Measurements from ENCODE around the gene DNAH17. TPM values are rescaled to one million over a fixed set of nuclear protein-coding genes. Genes with fewer than 3 reads are reported as not detected.

DNAH17 gene
- total RNA-seq, 1 experiment from 2014 or later = 0.11 TPM

DNA sequence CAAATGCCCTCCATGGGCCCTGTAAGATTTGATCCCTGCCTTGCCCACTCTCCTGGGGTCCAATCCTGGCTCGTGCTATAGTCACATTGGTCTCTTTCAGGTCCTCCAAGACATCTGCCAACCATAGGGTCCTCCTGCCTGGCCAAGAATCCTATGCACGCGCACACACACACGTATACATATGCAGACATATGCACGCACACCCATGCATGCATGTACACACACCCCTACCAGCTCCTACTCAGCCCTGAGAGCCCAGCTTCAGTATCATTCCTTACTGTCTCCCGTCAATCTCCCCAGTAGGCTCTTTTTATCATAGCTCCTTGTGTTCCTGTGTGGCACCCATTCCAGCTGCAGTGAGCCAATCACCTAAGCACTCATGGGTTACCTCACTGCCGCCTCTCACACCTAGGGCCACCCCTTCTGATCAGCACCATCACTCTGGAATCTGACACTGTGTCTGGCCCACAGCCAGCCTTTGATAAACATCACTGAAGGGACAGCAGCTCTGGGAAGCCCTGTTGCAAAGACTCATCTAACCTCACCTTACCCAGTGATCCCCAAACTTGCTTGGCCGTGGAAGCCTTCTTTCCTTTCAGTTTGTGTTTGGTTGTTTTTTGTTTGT, 7.9 kb upstream of the DNAH17 start:
- Histone ChIP-seq H3K9me3 (ENCODE audit: low read depth, low read length, poor library complexity, severe bottlenecking) (no peaks in the 10 kb centered on the region), H3K27ac (ENCODE audit: low read depth, low read length, poor library complexity, severe bottlenecking) (no peak overlapping the region), H3K27me3 (replicated peaks; ENCODE audit: insufficient read depth, low read depth, low read length, poor library complexity) (no peaks in the 10 kb centered on the region), H3K4me1 (ENCODE audit: insufficient read depth, low read length, poor library complexity, severe bottlenecking) (no peaks in the 10 kb centered on the region), H3K4me3 (ENCODE audit: low read depth, low read length, poor library complexity, severe bottlenecking) (no peak overlapping the region), H3K36me3 (ENCODE audit: insufficient read depth, low read length, poor library complexity, severe bottlenecking) (no peaks in the 10 kb centered on the region)
- intact Hi-C loops (cut with micrococcal nuclease; ENCODE audit: unreplicated experiment) = no loop called here
- ChIA-PET CTCF (no interaction called here), POLR2A (ENCODE audit: low non-redundant PET) (no interaction called here)
- no TSS peak for BruUV-seq (replicated peaks)
- TF ChIP-seq EZH2 (IDR thresholded peaks at IDR 0.05; ENCODE audit: borderline replicate concordance, low read depth, low read length, poor library complexity, severe bottlenecking) = no peak
- TF ChIP-seq CTCF (conservative IDR thresholded peaks at IDR 0.05; ENCODE audit: low read depth, low read length) = no peak
- DNase-seq (ENCODE audit: low spot score) = no peak

GRCh38 chr17:78583091-78583490, 5.9 kb upstream of the DNAH17 start:
- TF ChIP-seq EZH2 (IDR thresholded peaks at IDR 0.05; ENCODE audit: borderline replicate concordance, low read depth, low read length, poor library complexity, severe bottlenecking) = no peak
- TF ChIP-seq CTCF (conservative IDR thresholded peaks at IDR 0.05; ENCODE audit: low read depth, low read length) = no peak
- Histone ChIP-seq H3K27ac (ENCODE audit: low read depth, low read length, poor library complexity, severe bottlenecking) (no peak overlapping the region), H3K9me3 (ENCODE audit: low read depth, low read length, poor library complexity, severe bottlenecking) (no peaks in the 10 kb centered on the region), H3K36me3 (ENCODE audit: insufficient read depth, low read length, poor library complexity, severe bottlenecking) (no peaks in the 10 kb centered on the region), H3K4me1 (ENCODE audit: insufficient read depth, low read length, poor library complexity, severe bottlenecking) (no peaks in the 10 kb centered on the region), H3K27me3 (replicated peaks; ENCODE audit: insufficient read depth, low read depth, low read length, poor library complexity) (no peaks in the 10 kb centered on the region), H3K4me3 (ENCODE audit: low read depth, low read length, poor library complexity, severe bottlenecking) (no peak overlapping the region)
- intact Hi-C loops (cut with micrococcal nuclease; ENCODE audit: unreplicated experiment) = no loop called here
- no TSS peak for BruUV-seq (replicated peaks)
- CTCF ChIA-PET = no interaction called here
- peak; percentile 40 for DNase-seq (ENCODE audit: low spot score)
- POLR2A ChIA-PET (ENCODE audit: low non-redundant PET) = no interaction called here

GRCh38 chr17:78581304-78581703, 4.1 kb upstream of the DNAH17 start:
- no peak overlapping the region for H3K27ac ChIP-seq (ENCODE audit: low read depth, low read length, poor library complexity, severe bottlenecking)
- H3K9me3 ChIP-seq (ENCODE audit: low read depth, low read length, poor library complexity, severe bottlenecking) = no peaks in the 10 kb centered on the region
- no peak for TF ChIP-seq EZH2 (IDR thresholded peaks at IDR 0.05; ENCODE audit: borderline replicate concordance, low read depth, low read length, poor library complexity, severe bottlenecking)
- no peak for TF ChIP-seq CTCF (conservative IDR thresholded peaks at IDR 0.05; ENCODE audit: low read depth, low read length)
- peak; percentile 20 for DNase-seq (ENCODE audit: low spot score)
- H3K4me1 ChIP-seq (ENCODE audit: insufficient read depth, low read length, poor library complexity, severe bottlenecking) = no peaks in the 10 kb centered on the region
- H3K4me3 ChIP-seq (ENCODE audit: low read depth, low read length, poor library complexity, severe bottlenecking) = no peak overlapping the region
- intact Hi-C loops (cut with micrococcal nuclease; ENCODE audit: unreplicated experiment) = no loop called here
- ChIA-PET CTCF (no interaction called here), POLR2A (ENCODE audit: low non-redundant PET) (no interaction called here)
- H3K27me3 ChIP-seq (replicated peaks; ENCODE audit: insufficient read depth, low read depth, low read length, poor library complexity) = no peaks in the 10 kb centered on the region
- no peaks in the 10 kb centered on the region for H3K36me3 ChIP-seq (ENCODE audit: insufficient read depth, low read length, poor library complexity, severe bottlenecking)
- BruUV-seq (replicated peaks) = no TSS peak
